HCT116 (cell line): ENCODE data around the gene DOCK2.

Experiments
- CTCF ChIP-seq, 3 experiments: fragments of 200-600 bp in 1 of 3; sonication (generic) in 1 of 3; IDR thresholded peaks in 2 of 3; conservative IDR thresholded peaks in 1 of 3; 2 replicates each; pipeline ENCODE4 v1.5.1; 2012 to 2017; ENCODE audit warnings: low read depth in 2 of 3, low read length in 2 of 3, antibody characterized with exemption in 1 of 3, borderline replicate concordance in 1 of 3, control low read depth in 1 of 3, mild to moderate bottlenecking in 1 of 3, mixed read lengths in 1 of 3, mixed run types in 1 of 3, moderate library complexity in 1 of 3; ENCODE audit not compliant: insufficient read depth in 1 of 3
- EZH2 ChIP-seq: fragments of 200-600 bp; sonication (generic); IDR thresholded peaks from 2 replicates; pipeline ENCODE4 v1.6.1; 2017; ENCODE audit warnings: antibody characterized with exemption, mixed run types

GRCh38 chr5:169712428-169712827 is 75.4 kb downstream of the DOCK2 start:
- TF ChIP-seq CTCF (IDR thresholded peaks at IDR 0.05 in 2 of 3, conservative IDR thresholded peaks at IDR 0.05 in 1 of 3; ENCODE audit: borderline replicate concordance in 1 of 3, insufficient read depth in 1 of 3, low read depth in 2 of 3, low read length in 2 of 3) (no peak), EZH2 (no peak)
